Measurements from ENCODE around the gene FBXO2. TPM values are rescaled to one million over a fixed set of nuclear protein-coding genes. Genes with fewer than 3 reads are reported as not detected.

The FBXO2 gene
- total RNA-seq, 1 donor from 2014 or later = 24.7 TPM

DNA sequence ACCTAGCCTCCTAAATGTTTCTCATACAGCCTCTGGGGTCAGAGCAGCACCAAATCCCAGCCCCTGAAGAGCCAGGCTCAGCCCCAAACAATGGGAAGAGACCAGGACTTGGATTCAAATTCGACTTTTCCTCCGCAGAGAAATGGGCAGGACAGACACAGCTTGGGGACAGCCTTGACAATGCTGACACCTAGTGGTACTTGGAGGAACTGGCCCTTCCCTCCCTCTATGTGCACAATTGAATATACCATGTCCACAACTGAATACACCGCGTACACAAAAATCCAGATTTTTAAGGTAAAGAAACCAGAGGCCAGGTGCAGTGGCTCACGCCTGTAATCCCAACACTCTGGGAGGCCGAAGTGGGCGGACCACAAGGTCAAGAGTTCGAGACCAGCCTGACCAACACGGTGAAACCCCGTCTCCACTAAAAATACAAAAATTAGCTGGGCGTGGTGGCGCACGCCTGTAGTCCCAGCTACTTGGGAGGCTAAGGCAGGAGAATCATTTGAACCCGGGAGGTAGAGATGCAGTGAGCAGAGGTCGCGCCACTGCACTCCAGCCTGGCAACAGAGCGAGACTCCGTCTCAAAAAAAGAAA lies 11.7 kb downstream of the FBXO2 start:
- ATAC-seq (peak; percentile 83), DNase-seq (ENCODE audit: low spot score) (peak; percentile 80)
- intact Hi-C loops (cut with DNase I) = loop anchor here (5.0 kb wide), 1 partner anchor 605 kb away; no protein-coding TSS in a partner anchor

DNA sequence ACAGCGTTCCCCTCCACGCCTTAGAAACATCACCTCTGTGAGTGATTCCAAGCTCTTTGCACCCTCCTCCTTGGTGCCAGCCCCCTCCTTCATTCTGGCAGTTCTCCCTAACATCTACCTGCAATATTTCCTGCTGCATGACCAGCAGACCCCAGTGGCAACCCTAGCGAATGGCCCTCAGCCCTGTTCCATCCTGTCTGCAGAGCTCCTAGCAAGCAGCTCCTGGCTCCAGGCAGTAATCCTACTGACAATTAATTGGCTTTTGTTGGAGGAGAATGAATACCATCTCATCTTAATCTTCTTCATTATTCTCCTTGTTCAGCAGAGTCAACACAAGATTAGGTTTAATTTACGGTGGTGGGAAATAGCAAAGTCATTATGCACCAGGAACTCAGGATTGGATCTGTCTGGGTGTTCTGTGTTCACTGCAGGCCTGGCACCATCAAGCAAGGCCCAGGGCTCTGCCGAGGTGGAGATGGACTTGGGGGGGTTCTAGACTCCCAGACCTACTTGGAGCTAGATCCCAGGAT lies 12.4 kb downstream of the FBXO2 start:
- ATAC-seq = no peak
- no peak for DNase-seq (ENCODE audit: low spot score)
- intact Hi-C loops (cut with DNase I) = loop anchor here (5.0 kb wide), 1 partner anchor 605 kb away; no protein-coding TSS in a partner anchor

DNA sequence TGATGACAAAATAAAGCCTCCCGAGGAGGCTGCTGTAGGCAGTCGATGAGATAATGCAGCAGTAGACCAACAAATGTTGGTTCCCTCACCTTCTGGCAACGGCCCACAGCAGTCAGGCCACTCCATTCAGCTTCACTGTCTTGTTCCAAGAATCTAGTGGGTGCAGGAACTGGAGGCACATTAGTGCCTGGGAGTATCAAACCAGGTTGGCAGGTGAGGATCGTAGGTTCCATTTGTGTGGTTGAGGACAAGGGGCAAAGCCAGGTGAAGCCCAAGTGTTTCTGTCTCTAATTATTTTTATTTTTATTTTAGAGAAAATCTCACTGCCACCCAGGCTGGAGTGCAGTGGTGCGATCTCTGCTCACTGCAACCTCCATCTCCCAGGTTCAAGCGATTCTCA lies 13.3 kb downstream of the FBXO2 start:
- intact Hi-C loops (cut with DNase I) = loop anchor here (5.0 kb wide), 1 partner anchor 604 kb away; no protein-coding TSS in a partner anchor
- no peak for ATAC-seq

DNA sequence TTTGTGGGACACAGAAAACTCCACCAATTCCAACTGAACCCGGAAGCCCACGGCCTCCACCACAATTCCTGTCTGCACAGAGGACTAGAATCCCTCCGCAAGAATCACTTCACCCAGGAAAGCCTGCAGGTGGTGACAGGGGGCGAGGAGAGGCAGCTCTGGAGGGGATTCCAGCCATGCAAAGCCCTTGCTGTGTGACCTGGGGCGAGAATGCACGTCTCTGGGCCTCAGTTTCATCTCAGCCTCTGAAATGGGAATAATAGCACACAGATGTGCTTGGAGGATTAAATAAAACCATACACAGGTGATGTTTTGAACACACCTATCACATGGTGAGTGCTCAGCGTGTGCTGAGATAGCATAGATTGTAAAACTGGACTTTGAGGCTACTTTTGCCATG lies 14.1 kb downstream of the FBXO2 start:
- ATAC-seq = no peak
- DNase-seq (ENCODE audit: low spot score) = no peak
- intact Hi-C loops (cut with DNase I) = loop anchor here (5.0 kb wide), 1 partner anchor 603 kb away; no protein-coding TSS in a partner anchor

More for the DNA sequence above, 13.3 kb downstream of the FBXO2 start:
- DNase-seq (ENCODE audit: low spot score) = no peak

DNA sequence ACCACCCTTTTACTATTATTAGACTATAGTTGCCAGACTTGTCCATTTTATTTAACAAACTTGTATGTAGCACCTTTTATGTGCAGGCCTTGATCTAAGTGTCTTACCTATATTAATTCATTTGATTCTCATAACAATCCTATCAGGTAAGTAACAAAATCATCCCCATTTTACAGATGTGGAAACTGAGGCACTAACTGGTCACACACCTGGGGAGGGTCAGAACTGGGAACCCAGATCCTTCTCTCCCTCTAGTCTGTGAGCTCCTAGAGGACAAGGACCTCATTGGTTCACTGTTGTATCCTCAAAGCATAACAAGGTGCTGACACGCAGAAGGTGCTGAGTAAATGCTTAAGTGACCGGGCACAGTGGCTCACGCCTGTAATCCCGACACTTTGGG lies 14.9 kb downstream of the FBXO2 start:
- ATAC-seq (no peak), DNase-seq (ENCODE audit: low spot score) (no peak)
- intact Hi-C loops (cut with DNase I) = loop anchor here (10.0 kb wide), 1 partner anchor 385 kb away; no protein-coding TSS in a partner anchor

DNA sequence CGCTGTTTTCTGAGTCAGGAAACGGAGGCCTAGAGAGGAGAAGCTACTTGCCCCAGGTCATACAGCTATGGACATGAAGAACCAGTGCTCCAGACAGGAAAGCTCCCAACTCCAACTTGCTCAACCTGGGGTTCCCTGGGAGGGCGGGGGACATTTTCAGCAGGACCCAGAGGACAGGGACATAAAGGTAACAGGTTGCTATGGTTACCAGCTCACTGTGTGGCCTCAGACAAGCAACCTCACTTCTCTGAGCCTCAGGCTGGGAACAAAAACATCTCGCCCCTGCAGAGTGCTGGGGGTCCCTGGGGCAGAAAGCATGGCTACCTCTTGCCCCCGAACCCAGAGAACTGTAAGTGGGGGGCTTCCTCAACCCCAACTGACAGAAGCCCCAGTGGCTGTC lies 16.1 kb downstream of the FBXO2 start:
- intact Hi-C loops (cut with DNase I) = loop anchor here (10.0 kb wide), 1 partner anchor 383 kb away; no protein-coding TSS in a partner anchor

DNA sequence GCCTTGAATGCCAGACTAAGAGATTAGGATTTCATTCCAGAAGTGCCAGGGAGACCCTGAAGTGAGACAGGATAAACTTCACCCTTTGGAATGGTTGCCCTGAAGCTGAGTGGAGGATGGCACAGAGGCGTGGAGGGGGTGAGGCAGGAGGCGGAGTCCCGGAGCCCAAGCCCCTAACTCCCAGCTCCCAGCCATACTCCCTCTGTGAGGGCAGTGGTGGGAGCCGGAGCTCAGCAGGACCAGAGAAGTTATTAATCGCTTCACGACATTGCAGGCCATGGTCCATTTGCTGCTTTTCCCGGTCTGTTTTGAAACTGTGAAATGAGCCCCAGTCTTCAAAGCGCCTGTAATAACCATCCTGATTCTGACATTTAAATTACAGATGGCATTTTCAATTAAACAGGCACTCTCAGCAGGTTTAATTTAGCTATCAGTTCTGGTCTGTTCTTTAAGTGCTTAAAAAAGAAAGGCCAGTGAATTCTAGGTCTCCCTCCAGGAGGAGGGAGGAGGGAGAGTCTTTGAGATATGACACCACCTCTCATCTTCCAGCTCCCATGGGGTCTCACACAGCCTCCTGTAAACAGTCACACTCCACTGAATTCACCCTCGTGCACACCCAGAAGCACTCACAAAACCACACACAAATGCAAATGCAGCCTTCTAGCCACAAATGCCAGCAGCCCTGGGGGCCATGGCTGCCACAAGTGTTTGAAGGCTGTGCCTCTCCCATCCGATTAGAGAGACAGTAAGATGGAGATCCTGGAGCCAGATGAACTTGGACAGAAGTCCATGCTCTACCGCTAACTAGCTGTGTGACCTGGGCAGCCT lies 19.6 kb downstream of the FBXO2 start:
- no peak for DNase-seq (ENCODE audit: low spot score)
- intact Hi-C loops (cut with DNase I) = loop anchor here (10.0 kb wide), 1 partner anchor 380 kb away; no protein-coding TSS in a partner anchor
- no peak for ATAC-seq

More for the DNA sequence above, 16.1 kb downstream of the FBXO2 start:
- DNase-seq (ENCODE audit: low spot score) (no peak), ATAC-seq (no peak)

DNA sequence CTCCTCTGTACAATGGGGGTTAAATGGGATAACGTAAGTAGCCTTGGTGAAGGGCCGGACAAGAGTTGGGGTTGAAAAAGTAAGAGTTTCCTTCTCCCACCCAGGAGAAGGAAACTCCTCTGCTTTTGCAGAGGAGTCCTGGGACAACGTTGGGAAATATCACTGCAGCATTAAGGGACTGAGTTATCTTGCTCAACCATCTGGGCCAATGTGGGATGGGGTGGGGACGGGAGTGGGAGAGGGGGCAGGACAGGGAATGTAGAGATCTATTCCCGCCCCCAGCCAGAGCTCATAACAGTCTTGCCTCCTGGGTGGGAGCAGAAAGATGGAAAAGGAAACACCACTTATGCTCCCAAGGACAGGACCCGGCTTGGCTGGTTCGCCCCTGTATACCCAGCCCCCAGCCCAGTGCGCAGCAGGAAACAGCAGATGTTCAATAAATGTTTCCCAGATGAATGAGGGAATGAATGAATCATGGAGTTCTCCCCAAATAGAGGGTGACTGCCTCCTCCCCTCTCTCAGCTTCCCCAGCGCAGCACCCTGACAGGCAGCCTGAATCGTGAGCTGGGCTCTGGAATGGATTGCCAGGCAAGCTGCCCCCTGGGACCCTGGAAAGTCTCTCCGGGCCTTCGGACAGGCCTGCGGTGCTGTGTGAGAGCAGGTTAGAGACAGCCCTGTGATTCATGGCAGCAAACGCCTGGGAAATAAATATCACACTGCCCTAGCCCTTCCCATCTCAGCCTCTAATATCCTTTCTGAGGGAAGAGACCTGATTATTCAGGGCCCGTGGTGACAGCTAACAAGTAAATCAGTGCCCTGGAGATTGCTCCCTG lies 24.8 kb downstream of the FBXO2 start:
- DNase-seq (ENCODE audit: low spot score) (no peak), ATAC-seq (no peak)
- intact Hi-C loops (cut with DNase I) = loop anchor here (10.0 kb wide), 1 partner anchor 375 kb away; no protein-coding TSS in a partner anchor

DNA sequence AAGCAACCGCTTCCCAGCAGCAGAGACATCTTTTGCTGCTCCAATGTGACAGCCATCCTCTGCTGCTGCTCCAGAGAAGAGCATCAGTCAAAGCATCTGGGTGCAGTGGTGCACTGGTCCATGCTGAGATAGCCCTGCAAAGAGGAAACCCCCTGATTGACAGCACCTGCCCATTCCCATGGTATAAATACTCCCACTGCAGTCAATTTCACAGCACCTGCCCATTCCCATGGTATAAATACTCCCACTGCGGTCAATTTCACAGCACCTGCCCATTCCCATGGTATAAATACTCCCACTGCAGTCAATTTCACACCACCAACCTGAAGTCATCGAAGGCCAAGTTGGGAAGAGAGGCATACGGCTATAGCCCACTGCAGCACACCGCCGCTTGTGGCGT lies 25.5 kb downstream of the FBXO2 start:
- intact Hi-C loops (cut with DNase I) = no loop called here
- ATAC-seq (no peak), DNase-seq (ENCODE audit: low spot score) (no peak)

DNA sequence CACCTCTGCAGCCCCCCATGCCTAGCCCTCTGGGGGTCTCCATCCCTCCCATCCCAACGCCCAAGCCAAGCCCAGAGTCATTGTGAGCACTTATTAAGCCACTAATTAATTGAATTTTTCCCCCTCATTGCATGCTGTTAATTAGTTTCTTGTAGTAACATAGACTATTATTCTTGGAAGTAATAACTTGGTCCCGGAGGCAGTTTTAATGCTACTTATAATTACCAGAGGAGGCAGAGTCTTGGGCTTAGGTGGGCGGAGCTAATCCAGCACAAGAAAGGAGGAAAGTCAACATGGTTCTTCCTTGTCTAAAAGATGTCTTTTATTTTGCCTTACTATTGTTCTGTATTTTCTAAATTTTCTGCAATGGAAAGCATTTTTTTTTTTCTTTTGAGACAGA lies 27.7 kb downstream of the FBXO2 start:
- DNase-seq (ENCODE audit: low spot score) = no peak
- intact Hi-C loops (cut with DNase I) = no loop called here
- no peak for ATAC-seq

DNA sequence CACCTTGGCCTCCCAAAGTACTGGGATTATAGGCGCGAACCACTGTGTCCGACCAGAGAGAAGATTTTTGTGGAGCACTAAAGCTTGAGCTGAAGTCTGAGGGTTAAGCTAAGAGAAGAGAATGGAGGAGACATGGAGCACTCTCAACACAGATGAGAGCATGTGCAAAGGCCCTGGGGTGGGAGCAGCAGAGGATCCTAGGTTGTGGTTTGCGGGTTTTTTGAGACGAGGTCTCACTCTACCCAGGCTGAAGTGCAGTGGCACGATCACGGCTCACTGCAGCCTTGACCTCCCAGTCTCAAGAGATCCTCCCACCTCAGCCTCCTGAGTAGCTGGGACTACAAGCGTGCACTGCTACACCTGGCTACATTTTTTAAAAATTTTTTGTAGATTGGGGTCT lies 30.5 kb downstream of the FBXO2 start:
- intact Hi-C loops (cut with DNase I) = no loop called here
- DNase-seq (ENCODE audit: low spot score) = no peak
- no peak for ATAC-seq

DNA sequence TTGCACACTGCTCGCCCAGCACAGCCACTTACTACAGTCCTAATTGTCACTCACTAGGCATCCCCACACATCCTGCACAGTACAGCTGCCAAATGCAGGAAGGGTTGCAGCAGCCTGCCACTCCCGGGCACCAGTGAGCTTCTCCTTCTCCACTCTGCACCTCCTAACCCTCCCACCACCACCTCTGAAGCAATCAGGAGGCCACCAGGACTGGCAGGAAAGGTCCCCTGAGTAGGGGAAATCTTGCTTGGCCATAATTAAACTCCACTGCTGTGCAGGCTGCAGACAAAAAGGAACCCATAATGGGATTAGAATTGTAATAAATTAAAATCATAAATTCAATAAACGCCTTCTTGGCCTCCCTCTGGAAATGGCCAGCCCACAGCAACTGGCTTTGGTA lies 31.8 kb downstream of the FBXO2 start:
- DNase-seq (ENCODE audit: low spot score) (no peak), ATAC-seq (no peak)
- intact Hi-C loops (cut with DNase I) = no loop called here

DNA sequence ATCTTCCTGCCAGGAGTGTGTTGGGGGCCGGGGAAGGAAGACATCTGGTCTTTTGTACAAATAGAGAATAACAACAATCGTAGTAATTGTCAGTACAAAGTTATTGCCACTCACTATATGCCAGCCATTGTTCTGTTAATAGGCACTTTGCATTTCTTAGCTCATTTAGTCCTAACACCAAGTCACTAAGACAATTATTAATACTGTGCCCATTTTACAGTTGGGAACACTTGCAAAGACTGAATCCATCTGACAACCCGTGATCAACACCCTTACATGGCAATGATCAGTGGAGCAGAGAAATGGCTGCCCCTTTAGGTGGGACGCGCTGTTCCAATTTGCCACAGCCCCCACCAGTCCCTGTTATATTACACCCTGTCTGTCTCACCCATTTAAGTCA lies 33.3 kb downstream of the FBXO2 start:
- intact Hi-C loops (cut with DNase I) = no loop called here
- ATAC-seq (no peak), DNase-seq (ENCODE audit: low spot score) (no peak)

DNA sequence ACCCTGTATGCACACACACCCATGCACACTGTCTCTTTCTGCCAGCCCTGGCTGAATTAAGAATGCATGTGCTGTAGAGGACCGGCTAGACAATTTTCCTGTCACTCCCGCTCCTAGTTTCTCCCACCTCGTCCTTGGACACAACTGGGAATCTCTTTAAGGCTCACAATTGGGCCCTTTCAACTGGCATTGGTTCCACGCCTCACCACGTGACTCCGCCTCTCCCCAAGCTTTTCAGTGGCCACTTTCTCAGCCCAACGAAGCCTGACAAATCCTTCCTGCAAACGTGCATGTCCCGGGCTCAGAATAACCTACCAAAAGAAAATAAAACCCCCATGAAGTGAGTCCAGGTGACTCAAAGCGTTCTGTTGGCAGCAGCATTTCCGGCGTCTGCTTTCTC lies 33.8 kb downstream of the FBXO2 start:
- intact Hi-C loops (cut with DNase I) = no loop called here
- DNase-seq (ENCODE audit: low spot score) (no peak), ATAC-seq (no peak)

DNA sequence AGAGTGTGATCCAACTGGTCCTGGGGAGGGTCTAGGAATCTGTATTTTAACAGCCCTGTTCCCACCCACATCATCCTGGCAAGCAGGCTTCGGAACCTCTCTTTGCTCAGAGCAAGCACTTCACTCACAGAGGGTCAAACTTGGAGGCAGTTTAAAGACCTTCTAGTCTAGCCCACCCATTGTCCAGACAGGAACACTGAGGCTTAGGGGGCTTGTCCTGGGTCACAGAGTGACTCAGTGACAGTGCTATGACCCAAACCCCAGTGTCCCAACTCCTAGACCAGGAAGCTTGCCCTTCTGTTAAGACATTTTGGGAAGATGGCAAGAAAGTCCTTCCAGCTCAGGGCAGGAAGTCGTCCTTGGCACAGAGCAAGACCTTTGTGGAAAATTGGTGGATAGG lies 36.5 kb downstream of the FBXO2 start:
- DNase-seq (ENCODE audit: low spot score) = no peak
- no peak for ATAC-seq

DNA sequence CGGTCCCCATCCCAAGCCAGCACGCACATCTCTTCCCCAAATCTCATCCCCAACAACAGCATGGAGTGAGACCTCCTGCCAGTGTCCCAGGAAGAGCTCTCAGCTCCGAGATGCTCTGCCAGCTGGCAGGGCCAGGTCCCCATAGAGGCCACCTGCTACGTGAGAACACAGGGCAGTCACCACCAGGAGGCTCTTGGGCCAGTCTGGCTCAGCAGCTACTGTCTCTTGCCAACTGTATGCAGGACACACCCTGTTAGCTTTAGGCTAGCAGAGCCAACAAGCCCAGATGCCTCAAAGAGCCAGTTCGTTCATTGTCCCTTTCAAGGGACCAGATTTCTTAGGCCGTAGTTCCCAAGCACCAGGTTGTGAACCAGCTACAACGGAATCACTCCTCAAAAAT lies 36.9 kb downstream of the FBXO2 start:
- ATAC-seq = no peak
- no peak for DNase-seq (ENCODE audit: low spot score)
- intact Hi-C loops (cut with DNase I) = loop anchor here (10.0 kb wide), 1 partner anchor 303 kb away; no protein-coding TSS in a partner anchor

More for the DNA sequence above, 36.5 kb downstream of the FBXO2 start:
- intact Hi-C loops (cut with DNase I) = loop anchor here (10.0 kb wide), 1 partner anchor 303 kb away; no protein-coding TSS in a partner anchor

DNA sequence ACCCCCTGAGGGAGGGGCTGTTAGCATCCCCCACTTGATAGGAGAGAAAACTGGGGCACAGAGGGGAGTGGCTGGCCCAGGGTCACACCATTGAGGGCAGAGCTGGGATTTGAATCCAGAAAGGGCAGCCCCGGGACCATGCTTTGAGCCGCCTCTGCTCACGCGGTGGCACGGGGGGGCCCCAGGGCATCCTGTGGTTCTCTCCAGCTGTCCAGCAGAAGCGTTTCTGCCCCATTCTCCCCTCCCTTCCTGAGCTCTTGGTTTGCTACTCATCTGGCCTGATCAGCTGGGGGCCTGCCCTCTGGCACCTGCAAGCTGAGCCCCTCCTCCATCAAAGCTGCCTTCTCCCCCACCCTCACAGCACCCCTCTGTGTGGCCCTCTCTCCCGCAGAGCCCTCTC lies 37.5 kb downstream of the FBXO2 start:
- intact Hi-C loops (cut with DNase I) = loop anchor here (10.0 kb wide), 1 partner anchor 302 kb away; no protein-coding TSS in a partner anchor
- no peak for DNase-seq (ENCODE audit: low spot score)
- no peak for ATAC-seq

DNA sequence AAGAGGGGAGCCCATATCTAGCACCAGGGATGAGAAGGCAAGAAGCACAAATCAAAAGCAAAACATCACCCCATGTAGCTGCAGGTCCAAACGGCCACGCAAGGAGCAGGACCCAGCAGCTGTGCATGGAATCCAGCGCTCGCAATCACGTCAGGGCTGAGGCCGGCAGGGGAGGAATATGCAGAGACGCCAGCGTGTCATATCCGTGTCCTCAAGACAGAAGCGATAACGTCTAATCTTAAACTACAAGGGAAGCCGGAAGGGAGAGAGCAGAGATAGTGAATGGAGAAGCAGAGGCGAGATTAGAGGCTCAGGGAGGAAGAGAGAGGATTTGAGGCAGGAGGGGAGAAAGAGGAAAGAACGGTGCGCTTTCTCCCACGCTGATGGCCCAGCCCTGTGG lies 39.1 kb downstream of the FBXO2 start:
- intact Hi-C loops (cut with DNase I) = loop anchor here (10.0 kb wide), 1 partner anchor 300 kb away; no protein-coding TSS in a partner anchor
- DNase-seq (ENCODE audit: low spot score) (no peak), ATAC-seq (no peak)

DNA sequence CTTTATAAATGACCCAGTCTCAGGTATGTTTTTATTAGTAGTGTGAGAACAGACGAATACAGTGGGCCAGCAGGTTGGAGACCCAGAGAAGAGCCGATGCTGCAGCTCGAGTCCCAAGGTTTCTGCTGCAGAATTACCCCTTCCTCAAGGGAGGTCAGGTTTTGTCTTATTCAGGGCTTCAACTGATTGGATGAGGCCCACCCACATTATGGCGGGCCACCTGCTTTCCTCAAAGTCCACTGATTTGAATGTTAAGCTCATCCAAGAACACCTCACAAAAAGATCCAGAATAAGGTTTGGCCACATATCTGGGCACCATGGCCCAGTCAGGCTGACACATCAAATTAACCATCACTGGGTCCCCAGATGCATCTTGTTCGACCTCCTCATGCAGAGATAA lies 40.9 kb downstream of the FBXO2 start:
- ATAC-seq = no peak
- DNase-seq (ENCODE audit: low spot score) = no peak

More for the DNA sequence above, 40.9 kb downstream of the FBXO2 start:
- intact Hi-C loops (cut with DNase I) = loop anchor here (10.0 kb wide), 1 partner anchor 299 kb away; no protein-coding TSS in a partner anchor

Measured in sciatic nerve (tissue), 2 donors.